EH (cell line): ENCODE data around the gene AMN1.
A peak's percentile ranks its signal among the peaks of the same experiment; 100 is the strongest.
"Not testable (repeated sequence)": the region's sequence is repeated elsewhere in the genome, so short reads cannot be mapped to it uniquely, and the experiment has no call there.

Experiments
- DNase-seq: peaks from one replicate; pipeline ENCODE4 v3.0.0-alpha.2; 2015; ENCODE audit warnings: low read depth

Gene AMN1

GRCh38 chr12:31728917-31729640 is at the start of gene AMN1:
TSS of gene AMN1 (minus strand) at chr12:31729021. CDS start at chr12:31729008, 13 bp downstream.
- DNase-seq = peak; percentile 99

GRCh38 chr12:31773867-31774266 is 45.0 kb upstream of the AMN1 start:
- no peak for DNase-seq

GRCh38 chr12:31773223-31773750 is 44.5 kb upstream of the AMN1 start:
- no peak for DNase-seq

GRCh38 chr12:31772685-31773222 is 43.9 kb upstream of the AMN1 start:
- DNase-seq = peak; percentile 7

GRCh38 chr12:31772186-31772585 is 43.4 kb upstream of the AMN1 start:
- DNase-seq = no peak

GRCh38 chr12:31768046-31768445 is 39.2 kb upstream of the AMN1 start:
- no peak for DNase-seq

- DNase-seq = no peak
Observed at GRCh38 chr12:31765931-31766330, 37.1 kb upstream of the AMN1 start.

GRCh38 chr12:31759632-31760459 is 31.0 kb upstream of the AMN1 start:
- no peak for DNase-seq

- not testable (repeated sequence) for DNase-seq
Observed at GRCh38 chr12:31758297-31758696, 29.5 kb upstream of the AMN1 start.

GRCh38 chr12:31756977-31757420 is 28.2 kb upstream of the AMN1 start:
- DNase-seq = no peak

- no peak for DNase-seq
Observed at GRCh38 chr12:31752450-31752849, 23.6 kb upstream of the AMN1 start.

GRCh38 chr12:31751085-31751484 is 22.3 kb upstream of the AMN1 start:
- no peak for DNase-seq

GRCh38 chr12:31750747-31751039 is 21.9 kb upstream of the AMN1 start:
- no peak for DNase-seq

- DNase-seq = peak; percentile 93
Observed at GRCh38 chr12:31749024-31749704, 20.3 kb upstream of the AMN1 start.

- DNase-seq = no peak
Observed at GRCh38 chr12:31745242-31745641, 16.4 kb upstream of the AMN1 start.

- not testable (repeated sequence) for DNase-seq
Observed at GRCh38 chr12:31744363-31744762, 15.5 kb upstream of the AMN1 start.

- DNase-seq = no peak
Observed at GRCh38 chr12:31742891-31743290, 14.1 kb upstream of the AMN1 start.

GRCh38 chr12:31740628-31741027 is 11.8 kb upstream of the AMN1 start:
- no peak for DNase-seq

GRCh38 chr12:31737763-31738162 is 8.9 kb upstream of the AMN1 start:
- no peak for DNase-seq

- DNase-seq = no peak
Observed at GRCh38 chr12:31737345-31737744, 8.5 kb upstream of the AMN1 start.

- DNase-seq = peak; percentile 86
Observed at GRCh38 chr12:31736472-31736871, 7.7 kb upstream of the AMN1 start.
